ENCODE results near the gene TBC1D25. TPM values are rescaled to one million over a fixed set of nuclear protein-coding genes. Genes with fewer than 3 reads are reported as not detected.

The TBC1D25 gene, protein sequence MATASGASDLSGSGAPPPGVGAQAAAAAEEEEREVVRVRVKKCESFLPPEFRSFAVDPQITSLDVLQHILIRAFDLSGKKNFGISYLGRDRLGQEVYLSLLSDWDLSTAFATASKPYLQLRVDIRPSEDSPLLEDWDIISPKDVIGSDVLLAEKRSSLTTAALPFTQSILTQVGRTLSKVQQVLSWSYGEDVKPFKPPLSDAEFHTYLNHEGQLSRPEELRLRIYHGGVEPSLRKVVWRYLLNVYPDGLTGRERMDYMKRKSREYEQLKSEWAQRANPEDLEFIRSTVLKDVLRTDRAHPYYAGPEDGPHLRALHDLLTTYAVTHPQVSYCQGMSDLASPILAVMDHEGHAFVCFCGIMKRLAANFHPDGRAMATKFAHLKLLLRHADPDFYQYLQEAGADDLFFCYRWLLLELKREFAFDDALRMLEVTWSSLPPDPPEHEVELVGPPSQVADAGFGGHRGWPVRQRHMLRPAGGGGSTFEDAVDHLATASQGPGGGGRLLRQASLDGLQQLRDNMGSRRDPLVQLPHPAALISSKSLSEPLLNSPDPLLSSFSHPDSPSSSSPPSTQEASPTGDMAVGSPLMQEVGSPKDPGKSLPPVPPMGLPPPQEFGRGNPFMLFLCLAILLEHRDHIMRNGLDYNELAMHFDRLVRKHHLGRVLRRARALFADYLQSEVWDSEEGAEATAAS
- total RNA-seq, result 10 to 100 TPM; 16.2 to 16.7 TPM

DNA sequence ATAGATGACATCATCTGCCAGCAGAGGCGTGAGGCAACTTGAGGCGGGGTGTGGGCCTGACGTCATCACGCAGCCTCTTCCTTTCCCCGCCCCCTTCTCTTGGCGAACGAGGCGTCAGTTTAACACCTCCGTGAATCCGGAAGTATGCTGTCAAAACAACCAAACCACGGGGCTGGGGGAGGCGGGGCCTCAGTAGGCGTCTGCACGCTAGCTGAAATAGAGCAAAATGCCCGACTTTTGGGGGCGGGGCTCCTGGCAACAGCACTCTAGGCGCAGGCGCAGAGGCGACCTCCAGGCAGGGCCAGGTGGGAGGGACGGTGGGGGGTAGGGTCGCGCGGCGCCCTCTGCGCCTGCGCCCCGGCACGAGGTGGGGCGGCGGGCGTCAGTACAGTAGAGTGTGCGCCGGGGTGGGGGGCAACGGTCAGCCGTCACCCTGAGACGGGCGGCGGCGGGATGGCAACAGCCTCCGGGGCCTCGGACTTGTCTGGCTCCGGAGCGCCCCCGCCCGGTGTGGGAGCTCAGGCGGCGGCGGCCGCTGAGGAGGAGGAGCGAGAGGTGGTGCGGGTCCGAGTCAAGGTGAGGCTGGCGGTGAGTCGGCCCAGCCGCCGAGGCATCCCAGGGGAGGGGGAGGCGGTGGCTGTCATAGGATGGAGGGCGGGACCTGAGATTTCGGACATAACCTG is at the start of gene TBC1D25:
TBC1D25 (plus strand) TSS at position 370 of the 683 bp plus-strand sequence; CDS start at position 454, 84 bp downstream.
- Mint-ChIP-seq H3K9me3 (ENCODE audit: insufficient read depth) (no peaks in the 10 kb centered on the region), H3K27me3 (ENCODE audit: low read depth) (no peaks in the 10 kb centered on the region), H3K4me1 (ENCODE audit: low read depth) (peaks cover 29% of the 10 kb centered on the region), H3K36me3 (ENCODE audit: low read depth) (peaks cover 22% of the 10 kb centered on the region), H3K27ac (peak within 1 kb of the TSS; percentile 99), H3K4me3 (peak within 1 kb of the TSS; percentile 87)
- DNase-seq (peak; percentile 98), ATAC-seq (peak; percentile 83)
- CTCF ChIA-PET, result interaction anchor here (0.6 to 3.1 kb wide), 9 partner anchors 8 to 456 kb away, joined by 3 to 21 read pairs (median 4); partner anchors contain the start of genes EBP, FTSJ1, RBM3 and SLC38A5
- POLR2A ChIA-PET, result interaction anchor here (0.9 to 4.3 kb wide), 6 partner anchors 9 to 66 kb away, joined by 3 to 21 read pairs (median 7); partner anchors contain the start of genes EBP and RBM3

DNA sequence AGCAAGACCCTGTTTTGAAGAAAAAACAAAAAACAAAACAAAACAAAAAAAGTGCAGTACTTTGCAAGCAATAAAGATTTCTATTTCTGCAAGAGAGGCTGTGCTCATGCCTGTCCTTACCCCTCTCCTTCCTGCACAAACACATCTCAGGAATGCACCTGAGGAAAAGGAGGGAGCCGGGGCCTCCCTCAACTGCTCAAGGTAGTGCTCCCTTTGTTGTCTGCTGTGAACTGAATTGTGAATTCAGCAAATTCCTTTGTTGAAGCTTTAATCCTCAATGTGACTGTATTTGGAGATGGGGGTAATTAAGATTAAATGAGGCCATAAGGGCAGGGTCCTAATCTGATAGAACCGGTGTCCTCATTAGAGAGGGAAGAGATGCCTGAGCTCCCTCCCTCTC is 49.6 kb upstream of the TBC1D25 start:
- ATAC-seq (no peak), DNase-seq (no peak)
- H3K27ac Mint-ChIP-seq, result no peak overlapping the region
- no peak overlapping the region for H3K4me3 Mint-ChIP-seq
- H3K9me3 Mint-ChIP-seq (ENCODE audit: insufficient read depth), result no peaks in the 10 kb centered on the region
- no peaks in the 10 kb centered on the region for H3K27me3 Mint-ChIP-seq (ENCODE audit: low read depth)
- ChIA-PET POLR2A (no interaction called here), CTCF (no interaction called here)
- no peaks in the 10 kb centered on the region for H3K4me1 Mint-ChIP-seq (ENCODE audit: low read depth)
- peaks cover 4% of the 10 kb centered on the region for H3K36me3 Mint-ChIP-seq (ENCODE audit: low read depth)

- POLR2A ChIA-PET, result no interaction called here
- no peaks in the 10 kb centered on the region for H3K9me3 Mint-ChIP-seq (ENCODE audit: insufficient read depth)
- DNase-seq (no peak), ATAC-seq (no peak)
- H3K36me3 Mint-ChIP-seq (ENCODE audit: low read depth), result peaks cover 4% of the 10 kb centered on the region
- H3K4me3 Mint-ChIP-seq, result no peak overlapping the region
- no peaks in the 10 kb centered on the region for H3K4me1 Mint-ChIP-seq (ENCODE audit: low read depth)
- no peak overlapping the region for H3K27ac Mint-ChIP-seq
- CTCF ChIA-PET, result no interaction called here
- no peaks in the 10 kb centered on the region for H3K27me3 Mint-ChIP-seq (ENCODE audit: low read depth)
These were observed 48.9 kb upstream of the TBC1D25 start for GRCh38 chrX:48490661-48491060.

DNA sequence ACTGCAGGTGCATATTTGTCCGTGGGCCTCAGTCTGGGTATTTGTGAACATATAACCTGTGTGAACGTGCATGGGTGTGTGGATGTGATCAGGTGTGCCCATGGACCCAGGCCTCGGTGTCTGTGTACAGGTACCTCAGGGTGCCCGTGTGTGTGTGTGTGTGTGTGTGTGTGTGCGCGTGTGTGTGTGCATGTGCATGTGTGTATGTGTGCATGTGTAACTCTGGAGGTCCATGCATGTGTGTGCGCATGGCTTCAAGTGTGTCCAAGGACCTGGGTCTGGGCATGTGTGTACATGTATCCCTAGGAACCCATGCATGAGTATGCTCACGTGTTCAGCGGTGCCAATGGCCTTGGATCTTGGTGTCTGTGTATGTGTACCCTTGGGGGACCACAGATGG is 47.7 kb upstream of the TBC1D25 start:
- CTCF ChIA-PET, result no interaction called here
- Mint-ChIP-seq H3K27me3 (ENCODE audit: low read depth) (no peaks in the 10 kb centered on the region), H3K4me1 (ENCODE audit: low read depth) (no peaks in the 10 kb centered on the region), H3K27ac (no peak overlapping the region), H3K4me3 (no peak overlapping the region), H3K9me3 (ENCODE audit: insufficient read depth) (no peaks in the 10 kb centered on the region), H3K36me3 (ENCODE audit: low read depth) (peaks cover 4% of the 10 kb centered on the region)
- DNase-seq, result no peak
- no peak for ATAC-seq
- POLR2A ChIA-PET, result no interaction called here

- CTCF ChIA-PET, result no interaction called here
- Mint-ChIP-seq H3K27me3 (ENCODE audit: low read depth) (no peaks in the 10 kb centered on the region), H3K27ac (no peak overlapping the region), H3K4me1 (ENCODE audit: low read depth) (no peaks in the 10 kb centered on the region), H3K36me3 (ENCODE audit: low read depth) (no peaks in the 10 kb centered on the region), H3K4me3 (no peak overlapping the region), H3K9me3 (ENCODE audit: insufficient read depth) (no peaks in the 10 kb centered on the region)
- DNase-seq (no peak), ATAC-seq (no peak)
- POLR2A ChIA-PET, result no interaction called here
These were observed 47.1 kb upstream of the TBC1D25 start for GRCh38 chrX:48492293-48492910.

DNA sequence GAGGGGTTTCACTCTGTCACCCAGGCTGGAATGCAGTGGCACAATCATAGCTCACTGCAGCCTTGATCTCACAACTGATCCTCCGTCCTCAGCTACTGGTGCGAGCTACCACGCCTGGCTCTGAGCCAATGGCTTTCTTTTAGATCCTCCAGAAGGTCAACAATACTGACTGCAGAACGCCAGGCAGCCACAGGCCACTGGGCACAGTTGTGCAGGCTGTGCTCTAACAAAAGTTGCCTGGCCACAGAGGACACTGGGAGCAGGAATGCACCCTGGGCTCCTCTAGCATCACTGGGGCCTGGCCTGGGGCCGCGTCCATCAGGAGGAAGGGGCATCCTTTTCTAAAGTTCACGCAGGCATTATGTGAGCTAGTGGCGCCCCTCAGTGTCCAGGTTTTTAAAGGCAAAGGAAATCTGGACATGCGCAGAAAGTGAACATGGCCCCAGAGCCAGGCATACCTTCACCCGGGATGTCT is 45.6 kb upstream of the TBC1D25 start:
- ChIA-PET CTCF (interaction anchor here (0.9 to 1.5 kb wide), 4 partner anchors 15 to 45 kb away, joined by 3 to 4 read pairs (median 4); partner anchors contain the start of gene TBC1D25), POLR2A (no interaction called here)
- H3K9me3 Mint-ChIP-seq (ENCODE audit: insufficient read depth), result no peaks in the 10 kb centered on the region
- no peak overlapping the region for H3K27ac Mint-ChIP-seq
- no peaks in the 10 kb centered on the region for H3K36me3 Mint-ChIP-seq (ENCODE audit: low read depth)
- ATAC-seq (no peak), DNase-seq (no peak)
- H3K4me3 Mint-ChIP-seq, result no peak overlapping the region
- H3K4me1 Mint-ChIP-seq (ENCODE audit: low read depth), result no peaks in the 10 kb centered on the region
- H3K27me3 Mint-ChIP-seq (ENCODE audit: low read depth), result no peaks in the 10 kb centered on the region

DNA sequence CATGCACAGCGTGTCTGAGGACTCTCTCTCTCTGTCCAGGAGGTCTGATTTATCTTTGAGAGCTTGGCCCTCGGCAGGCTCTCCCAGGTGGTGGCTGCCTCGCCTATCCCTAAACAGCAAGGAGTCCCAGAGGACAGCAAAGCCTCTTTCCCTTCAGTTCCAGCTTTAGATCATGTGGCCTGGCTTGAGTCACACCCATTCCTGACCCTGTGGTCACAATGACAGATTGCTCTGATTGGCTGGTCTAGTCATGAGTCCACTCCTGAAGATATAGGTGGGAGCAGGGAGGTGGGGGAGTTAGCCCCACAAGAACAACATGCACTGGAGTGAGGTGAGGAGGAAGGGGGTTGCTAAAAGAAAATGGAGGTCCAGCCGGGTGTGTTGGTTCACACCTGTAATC is 42.9 kb upstream of the TBC1D25 start:
- Mint-ChIP-seq H3K4me1 (ENCODE audit: low read depth) (no peaks in the 10 kb centered on the region), H3K4me3 (no peak overlapping the region), H3K27me3 (ENCODE audit: low read depth) (no peaks in the 10 kb centered on the region), H3K9me3 (ENCODE audit: insufficient read depth) (no peaks in the 10 kb centered on the region), H3K36me3 (ENCODE audit: low read depth) (no peaks in the 10 kb centered on the region), H3K27ac (no peak overlapping the region)
- DNase-seq (no peak), ATAC-seq (no peak)
- POLR2A ChIA-PET, result no interaction called here
- CTCF ChIA-PET, result no interaction called here

GRCh38 chrX:48497871-48498270 is 41.6 kb upstream of the TBC1D25 start:
- CTCF ChIA-PET, result no interaction called here
- H3K27ac Mint-ChIP-seq, result no peak overlapping the region
- POLR2A ChIA-PET, result interaction anchor here (0.6 kb wide), 1 partner anchor 33 kb away, joined by 3 read pairs; no protein-coding TSS in a partner anchor
- H3K4me1 Mint-ChIP-seq (ENCODE audit: low read depth), result no peaks in the 10 kb centered on the region
- H3K36me3 Mint-ChIP-seq (ENCODE audit: low read depth), result no peaks in the 10 kb centered on the region
- no peaks in the 10 kb centered on the region for H3K27me3 Mint-ChIP-seq (ENCODE audit: low read depth)
- no peaks in the 10 kb centered on the region for H3K9me3 Mint-ChIP-seq (ENCODE audit: insufficient read depth)
- H3K4me3 Mint-ChIP-seq, result no peak overlapping the region
- DNase-seq (no peak), ATAC-seq (no peak)

DNA sequence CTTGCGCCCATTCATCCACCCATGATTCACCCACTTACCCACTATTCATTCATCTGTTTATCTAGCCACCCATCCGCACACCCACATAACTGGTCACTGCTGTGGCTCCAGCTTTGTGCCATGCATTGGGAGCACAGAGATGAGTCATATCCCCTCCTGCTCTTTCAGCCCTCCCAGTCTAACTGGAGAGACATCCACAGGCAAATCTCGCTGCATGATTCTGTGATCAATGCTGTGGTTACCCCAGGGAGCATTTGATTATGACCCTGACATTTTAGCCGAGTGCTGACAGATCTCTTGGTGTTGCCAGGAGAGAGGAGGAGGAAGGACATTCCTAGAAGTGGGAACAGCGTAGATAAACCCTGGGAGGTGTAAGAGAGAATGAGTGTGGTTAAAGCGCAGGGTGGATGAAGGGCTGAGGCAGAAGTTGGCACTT is 41.1 kb upstream of the TBC1D25 start:
- DNase-seq (no peak), ATAC-seq (no peak)
- CTCF ChIA-PET, result no interaction called here
- no peaks in the 10 kb centered on the region for H3K4me1 Mint-ChIP-seq (ENCODE audit: low read depth)
- no peak overlapping the region for H3K4me3 Mint-ChIP-seq
- H3K36me3 Mint-ChIP-seq (ENCODE audit: low read depth), result no peaks in the 10 kb centered on the region
- no peaks in the 10 kb centered on the region for H3K27me3 Mint-ChIP-seq (ENCODE audit: low read depth)
- POLR2A ChIA-PET, result interaction anchor here (0.6 kb wide), 1 partner anchor 32 kb away, joined by 3 read pairs; no protein-coding TSS in a partner anchor
- no peaks in the 10 kb centered on the region for H3K9me3 Mint-ChIP-seq (ENCODE audit: insufficient read depth)
- H3K27ac Mint-ChIP-seq, result no peak overlapping the region

- POLR2A ChIA-PET, result interaction anchor here (0.5 kb wide), 1 partner anchor 54 kb away, joined by 3 read pairs; no protein-coding TSS in a partner anchor
- CTCF ChIA-PET, result no interaction called here
- Mint-ChIP-seq H3K36me3 (ENCODE audit: low read depth) (peaks cover 2% of the 10 kb centered on the region), H3K4me1 (ENCODE audit: low read depth) (peaks cover under 1% of the 10 kb centered on the region), H3K27me3 (ENCODE audit: low read depth) (no peaks in the 10 kb centered on the region), H3K4me3 (no peak overlapping the region), H3K27ac (no peak overlapping the region), H3K9me3 (ENCODE audit: insufficient read depth) (no peaks in the 10 kb centered on the region)
- ATAC-seq (no peak), DNase-seq (no peak)
These were observed 35.3 kb upstream of the TBC1D25 start for GRCh38 chrX:48504261-48504660.

DNA sequence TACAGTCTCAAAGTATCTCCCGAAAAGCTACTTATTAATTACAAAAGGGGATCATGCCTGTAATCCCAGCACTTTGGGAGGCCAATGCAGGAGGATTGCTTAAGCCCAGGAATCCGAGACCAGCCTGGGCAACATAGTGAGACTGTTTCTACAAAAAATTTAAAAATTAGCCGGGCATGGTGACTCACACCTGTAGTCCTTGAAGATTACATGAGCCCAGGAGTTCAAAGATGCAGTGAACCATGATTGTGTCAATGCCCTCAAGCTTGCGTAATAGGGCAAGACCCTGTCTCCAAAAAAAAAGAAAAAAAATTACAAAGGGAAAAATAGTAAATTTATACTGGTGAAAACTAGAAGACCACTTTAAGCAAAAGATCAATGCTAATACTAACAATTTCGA is 34.0 kb upstream of the TBC1D25 start:
- Mint-ChIP-seq H3K27ac (no peak overlapping the region), H3K36me3 (ENCODE audit: low read depth) (peaks cover 5% of the 10 kb centered on the region), H3K9me3 (ENCODE audit: insufficient read depth) (no peaks in the 10 kb centered on the region), H3K27me3 (ENCODE audit: low read depth) (no peaks in the 10 kb centered on the region), H3K4me3 (no peak overlapping the region), H3K4me1 (ENCODE audit: low read depth) (peaks cover 13% of the 10 kb centered on the region)
- POLR2A ChIA-PET, result no interaction called here
- ATAC-seq (no peak), DNase-seq (no peak)
- CTCF ChIA-PET, result no interaction called here

All from activated CD8-positive, alpha-beta T cell treated with anti-CD3 and anti-CD28 coated beads, Interleukin-2, amount 10 ng/mL, durations not matched to agents 7 days and 5 days (primary cell).